ENCODE measurements around the gene SFSWAP. TPM values are rescaled to one million over a fixed set of nuclear protein-coding genes. Genes with fewer than 3 reads are reported as not detected.

Gene SFSWAP
- total RNA-seq, 1 experiment from 2014 or later: 48.1 TPM

GRCh38 chr12:131682510-131682895 is 28.4 kb upstream of the SFSWAP start:
- Mint-ChIP-seq H3K4me3 (peak overlapping the region; percentile 5 to 19; a peak in 3 of 5 replicates), H3K36me3 (ENCODE audit: insufficient read depth in 1 of 3, low read depth in 3 of 3) (no peaks in the 10 kb centered on the region; a peak in 2 of 7 replicates), H3K4me1 (peaks cover 25 to 27% of the 10 kb centered on the region in 2 experiments), H3K27me3 (ENCODE audit: low read depth) (peaks cover 8% of the 10 kb centered on the region), H3K27ac (peak overlapping the region in 1 of 3 experiments; percentile 2; a peak in 3 of 7 replicates), H3K9me3 (no peaks in the 10 kb centered on the region; a peak in 1 of 5 replicates)
- DNase-seq: no peak
- H4K5ac ChIP-seq (ENCODE audit: insufficient read length, low read depth, low read length): no peak overlapping the region
- no peaks in the 10 kb centered on the region for H3K27me3 ChIP-seq (ENCODE audit: insufficient read depth, low read length)
- H2BK20ac ChIP-seq (ENCODE audit: low read depth, low read length, poor library complexity, severe bottlenecking): no peak overlapping the region
- no peaks in the 10 kb centered on the region for H3K23me2 ChIP-seq (ENCODE audit: insufficient read length, low read depth, low read length, poor library complexity, severe bottlenecking)
- H3K18ac ChIP-seq (ENCODE audit: insufficient read length, low read depth, low read length): no peak overlapping the region
- no peaks in the 10 kb centered on the region for H3K9me3 ChIP-seq (ENCODE audit: control insufficient read depth, low read depth, low read length)
- no peak overlapping the region for H3K56ac ChIP-seq (ENCODE audit: insufficient read length, low read depth, low read length)
- H4K91ac ChIP-seq (ENCODE audit: insufficient read length, low read depth, low read length): no peak overlapping the region
- no peak overlapping the region for H3K27ac ChIP-seq (ENCODE audit: insufficient read length, low read depth, low read length)
- H3K4ac ChIP-seq (ENCODE audit: low read depth, low read length): no peak overlapping the region
- H2BK120ac ChIP-seq (ENCODE audit: low read depth, low read length, poor library complexity, severe bottlenecking): no peak overlapping the region
- 0 out of 2 replicates have a peak overlapping the region, but pooled peaks have one; percentile 18 for H3K14ac ChIP-seq (ENCODE audit: insufficient read depth, low read length)
- no peaks in the 10 kb centered on the region for H3K79me1 ChIP-seq (ENCODE audit: insufficient read depth, low read depth, low read length, poor library complexity, severe bottlenecking)
- H3K79me2 ChIP-seq (ENCODE audit: insufficient read depth, low read length): no peaks in the 10 kb centered on the region
- no peak overlapping the region for H3K23ac ChIP-seq (ENCODE audit: insufficient read length, low read depth, low read length)
- H3K9ac ChIP-seq (ENCODE audit: extremely low read depth, insufficient read length, low read length): no peak overlapping the region
- H3K4me2 ChIP-seq (ENCODE audit: insufficient read depth, insufficient read length, low read length): peak overlapping the region; percentile 28
- H2AFZ ChIP-seq (ENCODE audit: low read length): no peak overlapping the region
- H2AK5ac ChIP-seq (ENCODE audit: insufficient read length, low read length): no peak overlapping the region
- no peak overlapping the region for H2BK12ac ChIP-seq (ENCODE audit: insufficient read length, low read depth, low read length)
- 100% methylated on average over 1 of the region's 10 CpGs for WGBS (ENCODE audit: extremely low coverage, insufficient read length, low lambda C conversion rate)
- no peaks in the 10 kb centered on the region for H4K20me1 ChIP-seq (ENCODE audit: control insufficient read depth, insufficient read depth, insufficient read length)
- H4K8ac ChIP-seq (replicated peaks; ENCODE audit: insufficient read length, low read depth, low read length): no peak overlapping the region
- H2BK15ac ChIP-seq (ENCODE audit: low read depth, low read length): no peak overlapping the region
- TF ChIP-seq CTCF (conservative IDR thresholded peaks at IDR 0.05): no peak
- H3K4me1 ChIP-seq (ENCODE audit: insufficient read depth, low read length): peaks cover 3% of the 10 kb centered on the region; the same call in 1 of the 2 replicates
- no peak overlapping the region for H3T11ph ChIP-seq (ENCODE audit: low read length)
- H2BK5ac ChIP-seq (ENCODE audit: insufficient read length, low read length): no peak overlapping the region

Data from H9 (cell line).